HAP-1 (cell line): ENCODE results near the gene ICAM3.
A peak's percentile ranks its signal among the peaks of the same experiment; 100 is the strongest.

Experiments used
- DNase-seq, 2 experiments: peaks; one replicate each; pipeline ENCODE4 v3.0.0-alpha.2; 2016 to 2020; ENCODE audit warnings: low spot score in 2 of 2
- H3K27me3 ChIP-seq: fragments of 250-450 bp; sonication (Bioruptor Pico); 2 replicates; pipeline ENCODE4 v1.5.1; 2020; ENCODE audit warnings: low read depth, mild to moderate bottlenecking, moderate library complexity
- H3K36me3 ChIP-seq: fragments of 250-450 bp; sonication (Bioruptor Pico); replicated peaks from 2 replicates; pipeline ENCODE4 v1.5.1; 2020; ENCODE audit warnings: mild to moderate bottlenecking
- H3K4me1 ChIP-seq: fragments of 250-450 bp; sonication (Bioruptor Pico); 2 replicates; pipeline ENCODE4 v1.5.1; 2020; ENCODE audit warnings: mild to moderate bottlenecking
- H3K4me3 ChIP-seq: fragments of 250-450 bp; sonication (Bioruptor Pico); 2 replicates; pipeline ENCODE4 v1.5.1; 2020; ENCODE audit warnings: mild to moderate bottlenecking, moderate library complexity
- H3K9me3 ChIP-seq: fragments of 250-450 bp; sonication (Bioruptor Pico); 2 replicates; pipeline ENCODE4 v1.5.1; 2020; ENCODE audit warnings: mild to moderate bottlenecking, moderate library complexity
- in situ Hi-C: fragments of 300-500 bp; cut with MboI; formaldehyde crosslinking; loops from 3 replicates; pipeline ENCODE4 v1.14.3; 2020; ENCODE audit warnings: low sequenced_read_pairs, inconsistent platforms, mixed read lengths

The ICAM3 gene

DNA sequence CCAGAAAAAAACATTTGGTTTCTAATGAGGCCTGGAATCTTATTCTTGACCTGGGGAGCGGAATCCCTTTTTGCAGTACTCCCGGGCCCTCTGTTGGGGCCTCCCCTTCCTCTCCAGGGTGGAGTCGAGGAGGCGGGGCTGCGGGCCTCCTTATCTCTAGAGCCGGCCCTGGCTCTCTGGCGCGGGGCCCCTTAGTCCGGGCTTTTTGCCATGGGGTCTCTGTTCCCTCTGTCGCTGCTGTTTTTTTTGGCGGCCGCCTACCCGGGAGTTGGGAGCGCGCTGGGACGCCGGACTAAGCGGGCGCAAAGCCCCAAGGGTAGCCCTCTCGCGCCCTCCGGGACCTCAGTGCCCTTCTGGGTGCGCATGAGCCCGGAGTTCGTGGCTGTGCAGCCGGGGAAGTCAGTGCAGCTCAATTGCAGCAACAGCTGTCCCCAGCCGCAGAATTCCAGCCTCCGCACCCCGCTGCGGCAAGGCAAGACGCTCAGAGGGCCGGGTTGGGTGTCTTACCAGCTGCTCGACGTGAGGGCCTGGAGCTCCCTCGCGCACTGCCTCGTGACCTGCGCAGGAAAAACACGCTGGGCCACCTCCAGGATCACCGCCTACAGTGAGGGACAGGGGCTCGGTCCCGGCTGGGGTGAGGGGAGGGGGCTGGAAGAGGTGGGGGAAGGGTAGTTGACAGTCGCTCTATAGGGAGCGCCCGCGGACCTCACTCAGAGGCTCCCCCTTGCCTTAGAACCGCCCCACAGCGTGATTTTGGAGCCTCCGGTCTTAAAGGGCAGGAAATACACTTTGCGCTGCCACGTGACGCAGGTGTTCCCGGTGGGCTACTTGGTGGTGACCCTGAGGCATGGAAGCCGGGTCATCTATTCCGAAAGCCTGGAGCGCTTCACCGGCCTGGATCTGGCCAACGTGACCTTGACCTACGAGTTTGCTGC, 52.4 kb downstream of the ICAM3 start, which contains the start of gene ICAM4:
TSS of gene ICAM4 (plus strand) at position 153 of the 935 bp plus-strand sequence. CDS start at position 211, 58 bp downstream.
- Histone ChIP-seq H3K27me3 (no peaks in the 10 kb centered on the region), H3K4me3 (no peak within 1 kb of the TSS), H3K36me3 (no peaks in the 10 kb centered on the region), H3K9me3 (no peaks in the 10 kb centered on the region), H3K4me1 (peaks cover 13% of the 10 kb centered on the region)
- no peak for DNase-seq
- in situ Hi-C loops = no loop called here

DNA sequence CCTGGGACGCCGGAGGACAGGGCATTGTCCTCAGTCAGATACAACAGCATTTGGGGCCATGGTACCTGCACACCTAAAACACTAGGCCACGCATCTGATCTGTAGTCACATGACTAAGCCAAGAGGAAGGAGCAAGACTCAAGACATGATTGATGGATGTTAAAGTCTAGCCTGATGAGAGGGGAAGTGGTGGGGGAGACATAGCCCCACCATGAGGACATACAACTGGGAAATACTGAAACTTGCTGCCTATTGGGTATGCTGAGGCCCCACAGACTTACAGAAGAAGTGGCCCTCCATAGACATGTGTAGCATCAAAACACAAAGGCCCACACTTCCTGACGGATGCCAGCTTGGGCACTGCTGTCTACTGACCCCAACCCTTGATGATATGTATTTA, 54.0 kb downstream of the ICAM3 start:
- no peak overlapping the region for H3K4me3 ChIP-seq
- no peak for DNase-seq
- no peaks in the 10 kb centered on the region for H3K27me3 ChIP-seq
- H3K9me3 ChIP-seq = no peaks in the 10 kb centered on the region
- H3K36me3 ChIP-seq = no peaks in the 10 kb centered on the region
- H3K4me1 ChIP-seq = peaks cover 6% of the 10 kb centered on the region
- in situ Hi-C loops = no loop called here

DNA sequence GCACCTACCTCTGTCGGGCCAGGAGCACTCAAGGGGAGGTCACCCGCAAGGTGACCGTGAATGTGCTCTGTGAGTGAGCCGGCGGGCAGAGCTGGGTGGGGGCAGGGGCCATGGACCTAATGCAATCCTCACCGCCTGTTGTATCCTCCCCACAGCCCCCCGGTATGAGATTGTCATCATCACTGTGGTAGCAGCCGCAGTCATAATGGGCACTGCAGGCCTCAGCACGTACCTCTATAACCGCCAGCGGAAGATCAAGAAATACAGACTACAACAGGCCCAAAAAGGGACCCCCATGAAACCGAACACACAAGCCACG, 54.5 kb downstream of the ICAM3 start:
- in situ Hi-C loops = no loop called here
- Histone ChIP-seq H3K36me3 (no peaks in the 10 kb centered on the region), H3K4me1 (peaks cover 6% of the 10 kb centered on the region)

DNA sequence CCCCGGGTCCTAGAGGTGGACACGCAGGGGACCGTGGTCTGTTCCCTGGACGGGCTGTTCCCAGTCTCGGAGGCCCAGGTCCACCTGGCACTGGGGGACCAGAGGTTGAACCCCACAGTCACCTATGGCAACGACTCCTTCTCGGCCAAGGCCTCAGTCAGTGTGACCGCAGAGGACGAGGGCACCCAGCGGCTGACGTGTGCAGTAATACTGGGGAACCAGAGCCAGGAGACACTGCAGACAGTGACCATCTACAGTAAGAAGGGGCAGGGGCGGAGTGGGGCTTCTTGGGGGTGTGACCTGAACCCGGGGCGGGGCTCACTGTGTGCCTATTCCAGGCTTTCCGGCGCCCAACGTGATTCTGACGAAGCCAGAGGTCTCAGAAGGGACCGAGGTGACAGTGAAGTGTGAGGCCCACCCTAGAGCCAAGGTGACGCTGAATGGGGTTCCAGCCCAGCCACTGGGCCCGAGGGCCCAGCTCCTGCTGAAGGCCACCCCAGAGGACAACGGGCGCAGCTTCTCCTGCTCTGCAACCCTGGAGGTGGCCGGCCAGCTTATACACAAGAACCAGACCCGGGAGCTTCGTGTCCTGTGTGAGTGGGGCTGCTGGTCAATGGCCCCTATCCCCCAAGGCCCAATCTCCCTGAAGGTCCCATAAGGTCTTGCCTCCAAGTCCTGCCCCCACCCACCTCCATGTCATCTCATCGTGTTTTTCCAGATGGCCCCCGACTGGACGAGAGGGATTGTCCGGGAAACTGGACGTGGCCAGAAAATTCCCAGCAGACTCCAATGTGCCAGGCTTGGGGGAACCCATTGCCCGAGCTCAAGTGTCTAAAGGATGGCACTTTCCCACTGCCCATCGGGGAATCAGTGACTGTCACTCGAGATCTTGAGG, 55.1 kb downstream of the ICAM3 start:
- no peaks in the 10 kb centered on the region for H3K27me3 ChIP-seq
- no peaks in the 10 kb centered on the region for H3K9me3 ChIP-seq
- H3K4me1 ChIP-seq = peaks cover 6% of the 10 kb centered on the region
- peak in 1 of 2 experiments; percentile 7 for DNase-seq
- in situ Hi-C loops = no loop called here
- no peak overlapping the region for H3K4me3 ChIP-seq
- no peaks in the 10 kb centered on the region for H3K36me3 ChIP-seq

More for the DNA sequence above, 54.5 kb downstream of the ICAM3 start:
- H3K9me3 ChIP-seq = no peaks in the 10 kb centered on the region
- H3K27me3 ChIP-seq = no peaks in the 10 kb centered on the region
- no peak overlapping the region for H3K4me3 ChIP-seq
- DNase-seq = no peak
